HG03439 (cell line): ENCODE measurements around the gene PLEKHM2.

ENCODE experiments used
- ATAC-seq: cut with Tn5 transposase; IDR thresholded peaks from one replicate; pipeline ENCODE4 v1.9.1; 2021; ENCODE audit warnings: mild to moderate bottlenecking, moderate library complexity; ENCODE audit not compliant: unreplicated experiment

PLEKHM2 gene

GRCh38 chr1:15737324-15738319, 53.5 kb downstream of the PLEKHM2 start:
- no peak for ATAC-seq

- ATAC-seq: no peak
Measured at GRCh38 chr1:15738416-15739113, 54.4 kb downstream of the PLEKHM2 start.

GRCh38 chr1:15739259-15739658, 55.1 kb downstream of the PLEKHM2 start:
- ATAC-seq: no peak

- no peak for ATAC-seq
Measured at GRCh38 chr1:15739745-15740144, 55.6 kb downstream of the PLEKHM2 start.

GRCh38 chr1:15740924-15741850, 57.1 kb downstream of the PLEKHM2 start:
- no peak for ATAC-seq

- no peak for ATAC-seq
Measured at GRCh38 chr1:15742339-15742801, 58.2 kb downstream of the PLEKHM2 start, which contains the start of gene TMEM82. TMEM82 (plus strand) TSS chr1:15742499; CDS start chr1:15742560, 61 bp downstream.

GRCh38 chr1:15744122-15744679, 60.1 kb downstream of the PLEKHM2 start:
- ATAC-seq: no peak

GRCh38 chr1:15747378-15747777, 63.3 kb downstream of the PLEKHM2 start:
- ATAC-seq: no peak

- ATAC-seq: no peak
Measured at GRCh38 chr1:15748264-15748663, 64.1 kb downstream of the PLEKHM2 start.

GRCh38 chr1:15748690-15749398, 64.7 kb downstream of the PLEKHM2 start:
- ATAC-seq: no peak

GRCh38 chr1:15749399-15750291, 65.5 kb downstream of the PLEKHM2 start:
- no peak for ATAC-seq

- ATAC-seq: no peak
Measured at GRCh38 chr1:15750924-15751323, 66.8 kb downstream of the PLEKHM2 start.

GRCh38 chr1:15751717-15752116, 67.6 kb downstream of the PLEKHM2 start:
- ATAC-seq: no peak

- ATAC-seq: no peak
Measured at GRCh38 chr1:15753776-15754175, 69.7 kb downstream of the PLEKHM2 start.

GRCh38 chr1:15755021-15755645, 71.0 kb downstream of the PLEKHM2 start:
- ATAC-seq: no peak

GRCh38 chr1:15755646-15756040, 71.5 kb downstream of the PLEKHM2 start:
- no peak for ATAC-seq

GRCh38 chr1:15756143-15757015, 72.3 kb downstream of the PLEKHM2 start:
- ATAC-seq: no peak
